ENCODE measurements around the gene AVP. TPM values are rescaled to one million over a fixed set of nuclear protein-coding genes. Genes with fewer than 3 reads are reported as not detected.

The AVP gene
- polyA plus RNA-seq, 4 donors: 0.40 to 2.7 TPM; not detected in 2

Other genes with a start within 250 kb of the AVP start
- gene PCED1A, start 244.1 kb downstream of the AVP start, polyA plus RNA-seq: 10 to 100 TPM; 19.9 to 63.3 (median 37.2) TPM
- 10 to 100 TPM; 29.3 to 94.6 (median 51.6) TPM for gene VPS16, start 244.0 kb downstream of the AVP start, polyA plus RNA-seq
- gene PTPRA, start 211.2 kb downstream of the AVP start, polyA plus RNA-seq: 10 to 100 TPM in 2 of 4 donors, 1 to 10 TPM in 2; 7.4 to 48.1 (median 18.2) TPM
- under 1 TPM in 2 of 4 donors, not detected in 2; 0.15 to 0.83 TPM for gene GNRH2, start 41.1 kb downstream of the AVP start, polyA plus RNA-seq
- 10 to 100 TPM; 58.4 to 77.5 (median 66.9) TPM for gene MRPS26, start 38.7 kb downstream of the AVP start, polyA plus RNA-seq
- 10 to 100 TPM in 2 of 4 donors, 1 to 10 TPM in 2; 2.7 to 45.8 (median 20.9) TPM for gene OXT, start 13.1 kb downstream of the AVP start, polyA plus RNA-seq
- 10 to 100 TPM; 11.3 to 16.1 (median 13.1) TPM for gene FASTKD5, start 75.1 kb upstream of the AVP start, polyA plus RNA-seq
- gene UBOX5, start 75.1 kb upstream of the AVP start, polyA plus RNA-seq: 1 to 10 TPM; 4.0 to 5.9 (median 4.4) TPM
- gene LZTS3, start 88.8 kb upstream of the AVP start, polyA plus RNA-seq: 10 to 100 TPM in 2 of 4 donors, 1 to 10 TPM in 2; 7.3 to 19.9 (median 13.1) TPM
- 10 to 100 TPM; 37.1 to 96.9 (median 69.9) TPM for gene DDRGK1, start 120.0 kb upstream of the AVP start, polyA plus RNA-seq
- gene ITPA, start 124.8 kb upstream of the AVP start, polyA plus RNA-seq: 10 to 100 TPM; 60.3 to 97.0 (median 69.7) TPM
- under 1 TPM; 0.24 to 0.57 (median 0.36) TPM for gene SLC4A11, start 154.5 kb upstream of the AVP start, polyA plus RNA-seq

All from small intestine (tissue), 4 donors.